GM23338 (cell line): ENCODE measurements around the gene MCTP2. TPM values are rescaled to one million over a fixed set of nuclear protein-coding genes. Genes with fewer than 3 reads are reported as not detected.

ENCODE experiments used
- ATAC-seq: fragments of 200-7000 bp; cut with Tn5 transposase; 3 replicates; pipeline ENCODE4 v1.9.1; 2020
- DNase-seq: peaks from one replicate; pipeline ENCODE4 v3.0.0-alpha.2; 2015; ENCODE audit warnings: low spot score
- H2AFZ ChIP-seq: fragments of 200-600 bp; sonication (generic); 2 replicates; pipeline ENCODE4 v1.8.0; 2016; ENCODE audit warnings: antibody characterized with exemption, mild to moderate bottlenecking, moderate library complexity
- H3F3A ChIP-seq: fragments of 200-600 bp; sonication (generic); replicated peaks from 2 replicates; pipeline ENCODE4 v1.8.0; 2017; ENCODE audit warnings: antibody characterized with exemption, mixed run types, low read depth
- H3K27ac ChIP-seq: fragments of 200-600 bp; sonication (generic); 2 replicates; pipeline ENCODE4 v1.6.1; 2016; ENCODE audit warnings: low read depth
- H3K27me3 ChIP-seq: fragments of 200-600 bp; sonication (generic); 2 replicates; pipeline ENCODE4 v1.8.0; 2016; ENCODE audit warnings: mild to moderate bottlenecking, mixed run types, moderate library complexity; ENCODE audit not compliant: insufficient read depth
- H3K36me3 ChIP-seq: fragments of 200-600 bp; sonication (generic); 2 replicates; pipeline ENCODE4 v1.8.0; 2016; ENCODE audit warnings: mild to moderate bottlenecking; ENCODE audit not compliant: insufficient read depth
- H3K4me1 ChIP-seq: fragments of 200-600 bp; sonication (generic); 2 replicates; pipeline ENCODE4 v1.8.0; 2016; ENCODE audit warnings: mild to moderate bottlenecking, moderate library complexity; ENCODE audit not compliant: insufficient read depth
- H3K4me2 ChIP-seq: fragments of 200-600 bp; sonication (generic); 2 replicates; pipeline ENCODE4 v1.7.1; 2017; ENCODE audit warnings: mixed run types
- H3K4me3 ChIP-seq: fragments of 200-600 bp; sonication (generic); 2 replicates; pipeline ENCODE4 v1.6.1; 2016; ENCODE audit warnings: mixed run types
- H3K79me2 ChIP-seq: fragments of 200-600 bp; sonication (generic); replicated peaks from 2 replicates; pipeline ENCODE4 v1.8.0; 2017; ENCODE audit warnings: mild to moderate bottlenecking; ENCODE audit not compliant: insufficient read depth
- H3K9me2 ChIP-seq: fragments of 200-600 bp; sonication (generic); 2 replicates; pipeline ENCODE4 v1.8.0; 2017; ENCODE audit not compliant: insufficient read depth
- H4K20me1 ChIP-seq: fragments of 200-600 bp; sonication (generic); replicated peaks from 2 replicates; pipeline ENCODE4 v1.8.0; 2017; ENCODE audit warnings: mild to moderate bottlenecking; ENCODE audit not compliant: insufficient read depth
- H3K27ac Mint-ChIP-seq: 2 replicates; pipeline ENCODE4 v1.8.0; 2020; ENCODE audit warnings: inconsistent platforms, mild to moderate bottlenecking, moderate library complexity, mixed read lengths
- H3K27me3 Mint-ChIP-seq: 3 replicates; pipeline ENCODE4 v1.8.0; 2022; ENCODE audit warnings: low read depth, mild to moderate bottlenecking, moderate library complexity, mixed read lengths, inconsistent platforms; ENCODE audit not compliant: insufficient read depth, poor library complexity
- H3K36me3 Mint-ChIP-seq: 3 replicates; pipeline ENCODE4 v1.8.0; 2021; ENCODE audit warnings: low read depth, mild to moderate bottlenecking, inconsistent platforms, moderate library complexity, mixed read lengths
- H3K4me1 Mint-ChIP-seq: 3 replicates; pipeline ENCODE4 v1.8.0; 2020; ENCODE audit warnings: mild to moderate bottlenecking, inconsistent platforms, mixed read lengths
- H3K4me3 Mint-ChIP-seq: 3 replicates; pipeline ENCODE4 v1.8.0; 2021; ENCODE audit warnings: moderate library complexity, mild to moderate bottlenecking, inconsistent platforms, mixed read lengths
- H3K9me3 Mint-ChIP-seq: 3 replicates; pipeline ENCODE4 v1.8.0; 2020; ENCODE audit warnings: moderate library complexity, mild to moderate bottlenecking, inconsistent platforms, mixed read lengths
- EZH2 ChIP-seq: fragments of 200-600 bp; sonication (generic); IDR thresholded peaks from one replicate; pipeline ENCODE4 v1.8.0; 2017; ENCODE audit warnings: antibody characterized with exemption, mild to moderate bottlenecking, low read depth; ENCODE audit not compliant: unreplicated experiment
- STAT1 ChIP-seq: IDR thresholded peaks from one replicate; pipeline ENCODE4 v1.6.1; 2016; ENCODE audit warnings: antibody characterized with exemption; ENCODE audit not compliant: unreplicated experiment
- ZNF331 ChIP-seq: fragments of 250-450 bp; sonication (Bioruptor Pico); IDR thresholded peaks from 2 replicates; pipeline ENCODE4 v1.5.0; 2020; ENCODE audit warnings: low read depth, mild to moderate bottlenecking, moderate library complexity
- ZNF462 ChIP-seq: fragments of 250-450 bp; sonication (Bioruptor Pico); IDR thresholded peaks from 2 replicates; pipeline ENCODE4 v1.5.0; 2020; ENCODE audit warnings: mild to moderate bottlenecking, moderate library complexity
- polyA plus RNA-seq: library from polyadenylated mRNA; unstranded; fragments of >200 nt; fragmentation: Nextera tagmentation; extraction: Ambion mirVana; gene quantifications from 2 replicates; pipeline ENCODE4 v1.2.1, GENCODE V29; 2016
- total RNA-seq: library from RNA; depleted of rRNA; stranded (reverse); fragments of >200 nt; shearing (Covaris generic); gene quantifications from 2 replicates; pipeline ENCODE4 v1.2.3, GENCODE V29; 2014
- TF ChIP-seq, protein P1 (sequence below), 2 experiments: fragments of 200-600 bp in 1 of 2; sonication (generic) in 1 of 2; conservative IDR thresholded peaks; 2 replicates each; pipeline versions ENCODE4 v1.5.1 to v1.6.1; 2016 to 2017; ENCODE audit warnings: antibody characterized with exemption in 2 of 2, low read depth in 2 of 2, mild to moderate bottlenecking in 2 of 2, moderate library complexity in 1 of 2
- TF ChIP-seq, protein P2 (sequence below): IDR thresholded peaks from 2 replicates; pipeline ENCODE4 v1.6.1; 2016; ENCODE audit warnings: antibody characterized with exemption

Gene MCTP2
- total and polyA plus RNA-seq, 2 experiments from 2014 or later: 1.8 to 5.5 TPM

- Histone ChIP-seq H3K9me2 (no peaks in the 10 kb centered on the region), H3K79me2 (no peaks in the 10 kb centered on the region), H2AFZ (no peak overlapping the region), H4K20me1 (0 out of 2 replicates have a peak, but pooled peaks cover 3% of the 10 kb centered on the region), H3K27ac (no peak overlapping the region), H3K4me3 (no peak overlapping the region), H3K4me1 (no peaks in the 10 kb centered on the region), H3K4me2 (no peak overlapping the region), H3K27me3 (no peaks in the 10 kb centered on the region), H3K36me3 (no peaks in the 10 kb centered on the region), H3F3A (no peaks in the 10 kb centered on the region)
- Mint-ChIP-seq H3K36me3 (no peaks in the 10 kb centered on the region), H3K9me3 (no peaks in the 10 kb centered on the region), H3K4me1 (peaks cover 9% of the 10 kb centered on the region; the same call in 2 of the 3 replicates), H3K27me3 (no peaks in the 10 kb centered on the region), H3K27ac (no peak overlapping the region; the same call in 1 of the 2 replicates), H3K4me3 (no peak overlapping the region)
- DNase-seq (no peak), ATAC-seq (no peak)
- TF ChIP-seq, protein P1, sequence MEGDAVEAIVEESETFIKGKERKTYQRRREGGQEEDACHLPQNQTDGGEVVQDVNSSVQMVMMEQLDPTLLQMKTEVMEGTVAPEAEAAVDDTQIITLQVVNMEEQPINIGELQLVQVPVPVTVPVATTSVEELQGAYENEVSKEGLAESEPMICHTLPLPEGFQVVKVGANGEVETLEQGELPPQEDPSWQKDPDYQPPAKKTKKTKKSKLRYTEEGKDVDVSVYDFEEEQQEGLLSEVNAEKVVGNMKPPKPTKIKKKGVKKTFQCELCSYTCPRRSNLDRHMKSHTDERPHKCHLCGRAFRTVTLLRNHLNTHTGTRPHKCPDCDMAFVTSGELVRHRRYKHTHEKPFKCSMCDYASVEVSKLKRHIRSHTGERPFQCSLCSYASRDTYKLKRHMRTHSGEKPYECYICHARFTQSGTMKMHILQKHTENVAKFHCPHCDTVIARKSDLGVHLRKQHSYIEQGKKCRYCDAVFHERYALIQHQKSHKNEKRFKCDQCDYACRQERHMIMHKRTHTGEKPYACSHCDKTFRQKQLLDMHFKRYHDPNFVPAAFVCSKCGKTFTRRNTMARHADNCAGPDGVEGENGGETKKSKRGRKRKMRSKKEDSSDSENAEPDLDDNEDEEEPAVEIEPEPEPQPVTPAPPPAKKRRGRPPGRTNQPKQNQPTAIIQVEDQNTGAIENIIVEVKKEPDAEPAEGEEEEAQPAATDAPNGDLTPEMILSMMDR (conservative IDR thresholded peaks at IDR 0.05; ENCODE audit: low read depth in 2 of 2): no peak
- TF ChIP-seq, protein P2, sequence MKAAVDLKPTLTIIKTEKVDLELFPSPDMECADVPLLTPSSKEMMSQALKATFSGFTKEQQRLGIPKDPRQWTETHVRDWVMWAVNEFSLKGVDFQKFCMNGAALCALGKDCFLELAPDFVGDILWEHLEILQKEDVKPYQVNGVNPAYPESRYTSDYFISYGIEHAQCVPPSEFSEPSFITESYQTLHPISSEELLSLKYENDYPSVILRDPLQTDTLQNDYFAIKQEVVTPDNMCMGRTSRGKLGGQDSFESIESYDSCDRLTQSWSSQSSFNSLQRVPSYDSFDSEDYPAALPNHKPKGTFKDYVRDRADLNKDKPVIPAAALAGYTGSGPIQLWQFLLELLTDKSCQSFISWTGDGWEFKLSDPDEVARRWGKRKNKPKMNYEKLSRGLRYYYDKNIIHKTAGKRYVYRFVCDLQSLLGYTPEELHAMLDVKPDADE: no peak
- TF ChIP-seq ZNF331 (no peak), EZH2 (no peak)
Measured at GRCh38 chr15:94476686-94477085, 245.3 kb downstream of the MCTP2 start.

DNA sequence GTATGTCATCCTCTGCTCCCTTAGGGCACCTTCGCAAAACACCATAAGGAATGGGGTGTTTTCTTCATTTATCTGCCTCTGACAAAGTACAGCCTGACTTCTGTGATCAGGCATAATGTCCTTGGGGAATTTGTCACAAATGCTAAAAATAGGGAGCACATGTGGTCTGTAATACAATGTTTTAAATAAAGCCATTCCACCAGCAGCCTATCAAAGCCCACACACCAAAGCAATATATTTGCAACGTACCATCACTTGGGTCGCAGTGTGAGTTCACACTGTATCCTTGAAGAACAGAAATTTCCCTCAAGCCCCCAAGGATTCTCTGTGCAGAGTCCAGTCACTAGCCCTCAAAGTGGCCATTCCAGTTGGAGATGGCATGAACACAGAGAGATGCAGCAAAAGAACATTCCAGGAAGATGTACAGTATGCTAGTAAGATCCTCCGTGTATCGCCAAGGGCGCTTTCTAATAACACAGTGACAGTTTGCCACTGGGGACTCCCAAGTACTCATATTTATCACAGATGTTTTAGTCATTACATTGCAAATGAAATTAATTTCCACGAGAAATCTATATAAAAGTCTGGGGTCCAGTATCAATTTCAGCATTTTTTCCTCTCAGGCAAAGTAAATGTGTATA lies 246.7 kb downstream of the MCTP2 start:
- 0 out of 2 replicates have a peak, but pooled peaks cover 3% of the 10 kb centered on the region for H4K20me1 ChIP-seq
- no peaks in the 10 kb centered on the region for H3K36me3 ChIP-seq
- no peaks in the 10 kb centered on the region for H3K27me3 ChIP-seq
- Mint-ChIP-seq H3K4me1 (peaks cover 9% of the 10 kb centered on the region; the same call in 2 of the 3 replicates), H3K27me3 (no peaks in the 10 kb centered on the region), H3K4me3 (no peak overlapping the region), H3K27ac (no peak overlapping the region), H3K9me3 (no peaks in the 10 kb centered on the region; the same call in 2 of the 3 replicates), H3K36me3 (no peaks in the 10 kb centered on the region)
- TF ChIP-seq STAT1 (no peak), ZNF462 (no peak)
- no peaks in the 10 kb centered on the region for H3K9me2 ChIP-seq
- H3K4me3 ChIP-seq: no peak overlapping the region
- no peaks in the 10 kb centered on the region for H3K4me1 ChIP-seq
- DNase-seq (no peak), ATAC-seq (no peak)
- H3K27ac ChIP-seq: no peak overlapping the region
- H3K4me2 ChIP-seq: no peak overlapping the region
- H3F3A ChIP-seq: no peaks in the 10 kb centered on the region
- no peak overlapping the region for H2AFZ ChIP-seq
- no peaks in the 10 kb centered on the region for H3K79me2 ChIP-seq
